CD8-positive, alpha-beta memory T cell (primary cell): ENCODE results near the gene PRUNE2. TPM values are rescaled to one million over a fixed set of nuclear protein-coding genes. Genes with fewer than 3 reads are reported as not detected.

Source experiments
- CTCF ChIA-PET: fragments of 350-600 bp; sonication (Branson Sonifier 250); formaldehyde crosslinking; loops from one replicate; lab custom pipeline; 2021; ENCODE audit warnings: antibody characterized with exemption; lab: Charles Lee
- POLR2A ChIA-PET: fragments of 350-600 bp; sonication (Branson Sonifier 250); formaldehyde crosslinking; loops from one replicate; lab custom pipeline; 2021; ENCODE audit warnings: antibody characterized with exemption; lab: Charles Lee
- DNase-seq, 5 donors: peaks; one replicate each; pipeline versions ENCODE4 v3.0.0 to v3.0.0-alpha.2; 2020 to 2022; ENCODE audit warnings: mixed read lengths in 1 of 5
- H3K27ac ChIP-seq: one replicate; pipeline ENCODE4 v1.7.0; 2013; ENCODE audit warnings: low read depth, mild to moderate bottlenecking, low read length, moderate library complexity
- H3K27me3 ChIP-seq: 2 replicates; pipeline ENCODE4 v1.7.0; 2013; ENCODE audit warnings: low read length, mild to moderate bottlenecking; ENCODE audit not compliant: insufficient read depth, poor library complexity, severe bottlenecking
- H3K36me3 ChIP-seq: 2 replicates; pipeline ENCODE4 v1.7.0; 2013; ENCODE audit warnings: mild to moderate bottlenecking, low read length, moderate library complexity; ENCODE audit not compliant: insufficient read depth
- H3K4me1 ChIP-seq: 2 replicates; pipeline ENCODE4 v1.7.0; 2013; ENCODE audit warnings: mild to moderate bottlenecking, low read length, moderate library complexity; ENCODE audit not compliant: insufficient read depth
- H3K4me3 ChIP-seq: 2 replicates; pipeline ENCODE4 v1.7.0; 2013; ENCODE audit warnings: mild to moderate bottlenecking, low read length
- H3K9me3 ChIP-seq: 2 replicates; pipeline ENCODE4 v1.7.0; 2013; ENCODE audit warnings: mild to moderate bottlenecking, low read length
- H3K27ac Mint-ChIP-seq, 8 donors: one replicate each; pipeline ENCODE4 v1.8.0; 2020 to 2021; ENCODE audit warnings: mixed read lengths in 8 of 8, mild to moderate bottlenecking in 6 of 8, inconsistent platforms in 3 of 8, moderate library complexity in 3 of 8
- H3K27me3 Mint-ChIP-seq, 2 donors: one replicate each; pipeline ENCODE4 v1.8.0; 2020 to 2021; ENCODE audit warnings: mixed read lengths in 2 of 2, mild to moderate bottlenecking in 1 of 2, moderate library complexity in 1 of 2
- H3K36me3 Mint-ChIP-seq, 3 donors: one replicate each; pipeline ENCODE4 v1.8.0; 2020 to 2021; ENCODE audit warnings: mixed read lengths in 3 of 3, inconsistent platforms in 1 of 3, mild to moderate bottlenecking in 1 of 3
- H3K4me1 Mint-ChIP-seq, 3 donors: one replicate each; pipeline ENCODE4 v1.8.0; 2020 to 2021; ENCODE audit warnings: mixed read lengths in 3 of 3, inconsistent platforms in 1 of 3, mild to moderate bottlenecking in 1 of 3
- H3K4me3 Mint-ChIP-seq, 7 donors: one replicate each; pipeline ENCODE4 v1.8.0; 2020 to 2021; ENCODE audit warnings: mixed read lengths in 7 of 7, mild to moderate bottlenecking in 6 of 7, moderate library complexity in 4 of 7, inconsistent platforms in 2 of 7
- H3K9me3 Mint-ChIP-seq, 5 donors: one replicate each; pipeline ENCODE4 v1.8.0; 2020 to 2022; ENCODE audit warnings: mixed read lengths in 5 of 5, mild to moderate bottlenecking in 3 of 5, moderate library complexity in 2 of 5, inconsistent platforms in 1 of 5
- polyA plus RNA-seq: library from polyadenylated mRNA; unstranded; fragments of 300-500 nt; fragmentation: Illumina TruSeq; gene quantifications from one replicate; pipeline ENCODE4 v1.2.3, GENCODE V29; 2021
- total RNA-seq, 2 experiments: library from RNA; stranded (reverse); gene quantifications; one replicate each; pipeline ENCODE4 v1.2.3, GENCODE V29; 2021

The PRUNE2 gene
- total and polyA plus RNA-seq, 3 experiments from 2014 or later: 0.21 to 0.53 (median 0.48) TPM

DNA sequence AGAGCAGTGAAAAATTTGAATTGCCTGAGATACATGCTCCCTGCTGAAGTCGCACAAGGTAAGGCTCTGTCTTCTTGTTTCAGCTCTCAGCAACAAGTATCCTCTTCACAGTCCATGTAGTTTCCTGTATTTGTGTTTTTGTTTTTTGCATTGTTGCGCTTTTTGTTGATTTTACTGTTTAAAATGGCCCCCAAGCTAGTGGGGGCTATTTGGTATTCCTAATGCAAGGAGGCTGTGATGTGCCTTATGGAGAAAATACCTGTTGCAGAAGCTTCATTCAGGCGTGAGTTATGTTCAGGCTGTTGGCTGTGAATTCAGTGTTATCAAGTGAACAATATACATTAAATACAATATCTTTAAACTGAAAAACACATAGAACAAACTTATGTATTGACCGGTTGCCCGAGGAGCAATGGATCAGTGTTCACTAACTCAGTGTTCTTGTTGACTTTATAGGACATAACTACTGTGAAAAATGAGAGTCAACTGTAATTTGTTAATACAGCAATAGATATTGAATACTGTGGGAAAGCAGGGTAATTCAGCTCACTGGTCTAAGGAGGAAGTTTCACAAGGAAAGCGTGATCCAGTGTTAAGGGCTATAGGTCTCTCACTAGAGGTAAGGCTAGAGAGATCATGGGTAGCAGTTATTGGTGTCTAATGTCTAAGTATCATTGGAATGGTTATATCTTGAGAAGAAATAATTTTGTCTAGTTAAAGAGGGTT lies 296.5 kb downstream of the PRUNE2 start:
- Mint-ChIP-seq H3K27me3 (peaks cover 0 to 6% of the 10 kb centered on the region in 2 donors), H3K4me3 (no peak overlapping the region), H3K36me3 (peaks cover 0 to 1% (median 0%) of the 10 kb centered on the region in 3 donors), H3K4me1 (peaks cover 0 to 6% (median 0%) of the 10 kb centered on the region in 3 donors), H3K27ac (no peak overlapping the region), H3K9me3 (no peaks in the 10 kb centered on the region)
- H3K9me3 ChIP-seq: no peaks in the 10 kb centered on the region
- no peak overlapping the region for H3K4me3 ChIP-seq
- H3K4me1 ChIP-seq: no peaks in the 10 kb centered on the region
- no peaks in the 10 kb centered on the region for H3K27me3 ChIP-seq
- ChIA-PET POLR2A (no interaction called here), CTCF (interaction anchor here (1.3 kb wide), 1 partner anchor 120 kb away, joined by 3 read pairs; no protein-coding TSS in a partner anchor)
- no peaks in the 10 kb centered on the region for H3K36me3 ChIP-seq
- no peak for DNase-seq
- no peak overlapping the region for H3K27ac ChIP-seq

DNA sequence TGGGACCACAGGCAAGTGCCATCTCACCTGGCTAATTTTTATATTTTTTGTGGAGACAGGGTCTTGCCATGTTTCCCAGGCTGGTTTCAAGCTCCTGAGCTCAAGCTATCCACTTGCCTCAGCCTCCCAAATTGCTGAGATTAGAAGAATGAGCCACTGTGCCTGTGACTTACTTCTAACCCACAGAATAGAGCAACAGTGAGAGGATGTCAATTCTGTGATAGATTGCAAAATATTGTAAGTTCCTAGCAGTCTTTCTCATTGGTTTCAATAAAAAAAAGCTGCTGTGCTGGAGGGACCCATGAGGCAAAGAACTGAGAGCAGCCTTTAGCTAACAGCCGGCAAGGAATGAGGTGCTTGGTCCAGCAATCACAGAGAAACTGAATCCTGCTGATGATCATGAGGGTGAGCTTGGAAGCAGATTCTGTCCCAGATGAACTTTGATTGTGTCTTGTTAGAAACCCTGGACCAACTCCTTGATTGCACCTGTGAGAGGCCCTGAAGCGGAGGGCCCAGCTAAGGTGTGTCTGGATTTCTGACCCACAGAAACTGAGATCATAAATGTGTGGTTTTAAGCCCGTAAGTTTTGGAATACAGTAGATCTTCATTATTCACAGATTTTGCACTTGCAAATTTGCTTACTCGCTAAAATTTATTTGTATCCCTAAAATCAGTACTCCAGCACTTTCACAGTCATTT lies 297.2 kb downstream of the PRUNE2 start:
- Mint-ChIP-seq H3K4me3 (no peak overlapping the region), H3K27ac (no peak overlapping the region), H3K27me3 (peaks cover 0 to 6% of the 10 kb centered on the region in 2 donors), H3K4me1 (peaks cover 0 to 6% (median 0%) of the 10 kb centered on the region in 3 donors), H3K36me3 (peaks cover 0 to 1% (median 0%) of the 10 kb centered on the region in 3 donors), H3K9me3 (no peaks in the 10 kb centered on the region)
- ChIA-PET CTCF (interaction anchor here (1.3 kb wide), 1 partner anchor 119 kb away, joined by 3 read pairs; no protein-coding TSS in a partner anchor), POLR2A (no interaction called here)
- H3K4me1 ChIP-seq: no peaks in the 10 kb centered on the region
- DNase-seq: no peak
- no peaks in the 10 kb centered on the region for H3K36me3 ChIP-seq
- no peak overlapping the region for H3K4me3 ChIP-seq
- H3K27me3 ChIP-seq: no peaks in the 10 kb centered on the region
- H3K9me3 ChIP-seq: no peaks in the 10 kb centered on the region
- H3K27ac ChIP-seq: no peak overlapping the region

DNA sequence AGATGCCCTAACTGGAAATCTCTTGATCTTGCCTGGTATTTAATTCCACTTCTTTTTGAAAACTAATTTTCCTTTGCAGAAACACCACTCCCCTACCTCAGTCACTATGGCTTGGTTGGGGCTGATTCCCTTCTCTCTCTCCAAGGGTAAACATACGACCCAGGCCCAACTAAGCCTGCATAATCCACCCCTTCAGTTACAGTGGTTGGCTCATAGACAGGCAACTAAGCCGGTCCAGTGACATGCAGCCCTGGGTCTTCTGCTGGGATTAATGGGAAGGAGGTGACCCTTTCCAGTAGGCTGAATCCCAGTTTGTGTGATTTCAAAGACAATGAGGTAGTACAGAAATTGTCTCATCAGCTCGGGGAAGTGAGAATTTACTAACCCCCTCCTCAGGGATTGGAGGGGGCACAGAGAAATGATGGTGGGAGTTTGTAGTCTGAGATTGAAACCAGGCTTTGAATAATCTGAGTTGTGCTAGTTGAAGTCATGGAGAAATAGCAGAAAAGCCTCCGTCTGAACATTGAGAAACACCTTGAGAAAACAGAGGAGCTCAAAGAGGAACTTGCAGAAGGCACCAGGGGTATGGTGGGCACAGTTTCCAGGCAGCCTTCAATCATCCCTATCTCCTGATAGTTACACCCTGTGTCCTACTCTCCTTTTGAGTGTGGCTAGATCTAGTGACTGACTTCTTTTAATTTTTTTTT lies 298.0 kb downstream of the PRUNE2 start:
- Mint-ChIP-seq H3K4me3 (no peak overlapping the region), H3K27me3 (peaks cover 0 to 6% of the 10 kb centered on the region in 2 donors), H3K4me1 (no peaks in the 10 kb centered on the region), H3K27ac (no peak overlapping the region), H3K36me3 (no peaks in the 10 kb centered on the region), H3K9me3 (no peaks in the 10 kb centered on the region)
- Histone ChIP-seq H3K4me3 (no peak overlapping the region), H3K4me1 (no peaks in the 10 kb centered on the region), H3K27ac (no peak overlapping the region), H3K36me3 (no peaks in the 10 kb centered on the region), H3K27me3 (no peaks in the 10 kb centered on the region), H3K9me3 (no peaks in the 10 kb centered on the region)
- no peak for DNase-seq
- CTCF ChIA-PET: interaction anchor here (1.3 kb wide), 1 partner anchor 118 kb away, joined by 3 read pairs; no protein-coding TSS in a partner anchor
- POLR2A ChIA-PET: no interaction called here

DNA sequence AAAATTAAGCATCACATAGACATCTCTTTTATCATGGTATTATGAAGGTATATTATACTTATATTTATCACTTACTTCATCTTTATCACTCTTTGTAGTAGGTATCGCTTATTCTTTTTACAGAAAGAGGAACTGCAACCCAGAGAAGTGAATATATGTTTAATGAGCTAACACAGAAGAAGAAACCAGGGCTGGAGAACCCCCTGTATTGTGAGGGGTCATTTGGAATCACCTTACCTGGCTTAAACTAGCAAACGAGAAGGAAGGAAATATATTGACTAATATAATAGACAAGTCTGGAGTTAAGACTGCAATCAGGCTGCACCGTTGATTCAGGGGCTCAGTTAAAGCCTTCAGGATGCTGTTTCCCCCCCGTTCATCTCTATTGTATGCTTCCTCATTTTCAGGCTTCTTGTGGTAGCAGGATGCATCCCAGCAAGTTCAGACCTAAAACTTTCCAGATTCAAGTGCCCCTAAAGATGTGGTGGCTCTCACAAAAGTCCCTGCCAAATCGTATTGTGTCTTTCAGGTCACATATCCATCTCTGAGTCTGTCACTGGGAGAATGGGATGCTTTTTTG lies 300.5 kb downstream of the PRUNE2 start:
- Mint-ChIP-seq H3K4me1 (no peaks in the 10 kb centered on the region), H3K4me3 (no peak overlapping the region), H3K27ac (no peak overlapping the region), H3K27me3 (peaks cover 0 to 6% of the 10 kb centered on the region in 2 donors), H3K9me3 (no peaks in the 10 kb centered on the region), H3K36me3 (no peaks in the 10 kb centered on the region)
- Histone ChIP-seq H3K27ac (no peak overlapping the region), H3K4me3 (no peak overlapping the region), H3K9me3 (no peaks in the 10 kb centered on the region), H3K4me1 (no peaks in the 10 kb centered on the region), H3K27me3 (no peaks in the 10 kb centered on the region), H3K36me3 (no peaks in the 10 kb centered on the region)
- ChIA-PET POLR2A (no interaction called here), CTCF (no interaction called here)
- no peak for DNase-seq

DNA sequence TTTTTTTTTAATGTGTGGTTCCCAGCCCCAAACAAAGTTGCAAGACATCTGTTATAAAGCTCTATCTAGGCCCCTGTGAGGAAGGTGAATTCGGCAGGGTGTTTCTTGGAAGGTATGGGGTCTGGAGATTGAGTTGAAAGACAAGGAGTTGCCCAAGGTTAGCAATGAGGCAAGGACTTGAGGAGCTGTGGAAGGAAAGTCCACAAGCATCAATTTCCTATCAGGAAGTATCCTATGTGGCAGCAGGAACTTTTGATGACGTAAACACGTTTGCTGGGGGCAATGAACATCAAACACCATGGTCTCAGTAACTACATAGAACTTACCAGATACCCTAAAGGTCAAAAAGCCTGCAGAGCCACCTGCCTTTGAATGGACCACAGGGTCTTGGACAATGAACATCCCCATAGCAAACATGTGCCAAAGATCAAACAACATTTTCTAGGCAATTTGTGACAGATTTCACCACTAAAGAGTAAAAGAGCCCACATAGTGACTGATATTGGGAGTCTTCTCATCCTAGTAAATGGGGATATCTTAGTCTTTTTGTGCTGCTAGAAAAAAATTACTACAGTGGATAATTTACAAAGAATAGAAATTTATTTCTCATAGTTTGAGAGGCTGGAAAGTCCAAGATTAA lies 301.9 kb downstream of the PRUNE2 start:
- no peaks in the 10 kb centered on the region for H3K4me1 Mint-ChIP-seq
- no peaks in the 10 kb centered on the region for H3K27me3 ChIP-seq
- no peaks in the 10 kb centered on the region for H3K36me3 Mint-ChIP-seq
- H3K36me3 ChIP-seq: no peaks in the 10 kb centered on the region
- H3K4me1 ChIP-seq: no peaks in the 10 kb centered on the region
- no peaks in the 10 kb centered on the region for H3K9me3 ChIP-seq
- H3K27ac Mint-ChIP-seq: peak overlapping the region in 1 of 8 donors; percentile 92
- no peak overlapping the region for H3K27ac ChIP-seq
- POLR2A ChIA-PET: no interaction called here
- H3K4me3 Mint-ChIP-seq: no peak overlapping the region
- no peak overlapping the region for H3K4me3 ChIP-seq
- DNase-seq: no peak
- H3K27me3 Mint-ChIP-seq: peaks cover 0 to 6% of the 10 kb centered on the region in 2 donors
- CTCF ChIA-PET: no interaction called here
- no peaks in the 10 kb centered on the region for H3K9me3 Mint-ChIP-seq

DNA sequence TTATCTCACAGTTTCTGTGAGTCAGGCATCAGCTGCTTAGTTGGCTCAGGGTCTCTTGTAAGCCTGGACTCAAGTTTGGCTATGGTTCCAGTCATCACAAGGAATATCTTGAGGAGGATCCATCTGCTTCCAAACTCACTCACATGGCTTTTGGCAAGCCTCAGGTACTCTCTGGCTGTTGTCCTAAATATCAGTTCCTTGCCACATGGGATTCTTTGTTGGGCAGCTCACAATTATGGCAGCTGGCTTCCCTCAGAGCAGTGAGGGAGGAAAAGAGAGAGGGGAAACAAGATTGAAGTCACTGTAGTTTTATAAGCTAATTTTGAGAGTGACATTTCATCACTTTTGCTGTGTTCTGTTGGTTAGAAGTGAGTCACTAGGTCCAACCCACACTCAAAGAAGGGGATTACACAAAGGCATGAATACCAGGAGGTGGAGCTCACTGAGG lies 302.4 kb downstream of the PRUNE2 start:
- peaks cover 0 to 2% (median 0%) of the 10 kb centered on the region in 3 donors for H3K36me3 Mint-ChIP-seq
- H3K4me1 ChIP-seq: no peaks in the 10 kb centered on the region
- H3K4me3 ChIP-seq: no peak overlapping the region
- no peak for DNase-seq
- no peaks in the 10 kb centered on the region for H3K9me3 Mint-ChIP-seq
- no peak overlapping the region for H3K27ac ChIP-seq
- no peak overlapping the region for H3K4me3 Mint-ChIP-seq
- ChIA-PET CTCF (no interaction called here), POLR2A (no interaction called here)
- no peak overlapping the region for H3K27ac Mint-ChIP-seq
- no peaks in the 10 kb centered on the region for H3K9me3 ChIP-seq
- no peaks in the 10 kb centered on the region for H3K4me1 Mint-ChIP-seq
- H3K27me3 Mint-ChIP-seq: peaks cover 2 to 6% of the 10 kb centered on the region in 2 donors
- no peaks in the 10 kb centered on the region for H3K36me3 ChIP-seq
- H3K27me3 ChIP-seq: no peaks in the 10 kb centered on the region

DNA sequence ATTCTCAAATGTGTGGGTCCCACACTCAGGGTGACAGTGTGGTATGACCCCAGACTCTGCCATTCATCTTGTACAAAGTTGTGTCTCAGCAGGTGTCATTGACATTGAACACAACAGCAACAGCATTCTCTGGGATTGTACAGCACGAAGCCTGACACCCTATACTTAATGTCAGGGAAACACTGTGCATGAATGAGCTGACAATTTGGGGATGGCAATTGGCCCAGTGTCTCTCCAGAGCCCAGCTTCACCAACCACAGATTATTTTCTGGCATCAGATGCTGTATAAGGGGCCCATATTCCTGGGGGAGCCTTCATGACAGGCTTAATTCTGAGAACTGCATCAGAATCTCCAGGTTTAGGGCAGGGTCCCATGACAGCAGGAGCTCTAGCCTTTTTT lies 303.7 kb downstream of the PRUNE2 start:
- H3K27ac Mint-ChIP-seq: no peak overlapping the region
- POLR2A ChIA-PET: no interaction called here
- no peaks in the 10 kb centered on the region for H3K9me3 ChIP-seq
- no peaks in the 10 kb centered on the region for H3K9me3 Mint-ChIP-seq
- H3K27me3 ChIP-seq: no peaks in the 10 kb centered on the region
- H3K27me3 Mint-ChIP-seq: peaks cover 2 to 4% of the 10 kb centered on the region in 2 donors
- H3K27ac ChIP-seq: no peak overlapping the region
- H3K4me3 Mint-ChIP-seq: no peak overlapping the region
- DNase-seq: no peak
- H3K36me3 ChIP-seq: no peaks in the 10 kb centered on the region
- no peak overlapping the region for H3K4me3 ChIP-seq
- no peaks in the 10 kb centered on the region for H3K4me1 ChIP-seq
- CTCF ChIA-PET: interaction anchor here (0.6 to 1.0 kb wide), 2 partner anchors 13 to 59 kb away, joined by 3 to 7 read pairs; no protein-coding TSS in a partner anchor
- H3K36me3 Mint-ChIP-seq: peaks cover 0 to 3% (median 0%) of the 10 kb centered on the region in 3 donors
- H3K4me1 Mint-ChIP-seq: no peaks in the 10 kb centered on the region
